ENCODE results near the gene UPF2. TPM values are rescaled to one million over a fixed set of nuclear protein-coding genes. Genes with fewer than 3 reads are reported as not detected.

UPF2 gene
- total RNA-seq, 1 donor from 2014 or later: 26.4 TPM

DNA sequence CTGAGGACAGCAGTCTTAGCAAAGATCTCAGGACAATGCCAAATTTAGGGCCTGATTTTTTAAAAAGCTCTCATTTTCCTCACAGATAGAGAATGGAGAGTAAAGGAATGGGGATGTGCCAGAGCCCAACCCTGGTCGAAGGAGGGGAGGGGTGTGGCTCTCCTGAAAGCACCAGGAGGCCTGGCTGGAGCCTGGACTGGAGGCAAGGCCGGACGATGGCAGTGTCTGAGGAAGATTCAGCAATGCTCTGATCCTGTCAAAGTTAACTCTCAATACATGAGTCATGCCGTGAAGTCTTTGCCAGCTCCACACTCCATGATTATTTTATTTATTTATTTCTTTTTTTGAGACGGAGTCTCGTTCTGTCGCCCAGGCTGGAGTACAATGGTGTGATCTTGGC, 108.3 kb downstream of the UPF2 start:
- Mint-ChIP-seq H3K27me3 (ENCODE audit: low read depth) (no peaks in the 10 kb centered on the region), H3K9me3 (no peaks in the 10 kb centered on the region), H3K4me1 (peaks cover 5% of the 10 kb centered on the region), H3K4me3 (no peak overlapping the region), H3K36me3 (peaks cover 36% of the 10 kb centered on the region), H3K27ac (peak overlapping the region; percentile 76)
- no peak for DNase-seq (ENCODE audit: low spot score in 2 of 2, unreplicated experiment in 2 of 2)
- TF ChIP-seq CTCF (IDR thresholded peaks at IDR 0.05; ENCODE audit: unreplicated experiment): no peak

- Mint-ChIP-seq H3K4me1 (peaks cover 5% of the 10 kb centered on the region), H3K4me3 (no peak overlapping the region), H3K36me3 (peaks cover 39% of the 10 kb centered on the region), H3K27me3 (ENCODE audit: low read depth) (no peaks in the 10 kb centered on the region), H3K9me3 (no peaks in the 10 kb centered on the region), H3K27ac (peak overlapping the region; percentile 76)
- no peak for TF ChIP-seq CTCF (IDR thresholded peaks at IDR 0.05; ENCODE audit: unreplicated experiment)
- no peak for DNase-seq (ENCODE audit: low spot score in 2 of 2, unreplicated experiment in 2 of 2)
Observed at GRCh38 chr10:11933577-11934223, 108.9 kb downstream of the UPF2 start.

GRCh38 chr10:11931038-11931437, 111.6 kb downstream of the UPF2 start:
- no peak overlapping the region for H3K27ac Mint-ChIP-seq
- H3K4me1 Mint-ChIP-seq: peaks cover 5% of the 10 kb centered on the region
- peaks cover 47% of the 10 kb centered on the region for H3K36me3 Mint-ChIP-seq
- no peak overlapping the region for H3K4me3 Mint-ChIP-seq
- TF ChIP-seq CTCF (IDR thresholded peaks at IDR 0.05; ENCODE audit: unreplicated experiment): no peak
- no peak for DNase-seq (ENCODE audit: low spot score in 2 of 2, unreplicated experiment in 2 of 2)
- no peaks in the 10 kb centered on the region for H3K9me3 Mint-ChIP-seq
- no peaks in the 10 kb centered on the region for H3K27me3 Mint-ChIP-seq (ENCODE audit: low read depth)

GRCh38 chr10:11930312-11930978, 112.2 kb downstream of the UPF2 start:
- Mint-ChIP-seq H3K27me3 (ENCODE audit: low read depth) (no peaks in the 10 kb centered on the region), H3K4me3 (no peak overlapping the region), H3K9me3 (no peaks in the 10 kb centered on the region), H3K27ac (no peak overlapping the region), H3K4me1 (peaks cover 5% of the 10 kb centered on the region), H3K36me3 (peaks cover 49% of the 10 kb centered on the region)
- no peak for TF ChIP-seq CTCF (IDR thresholded peaks at IDR 0.05; ENCODE audit: unreplicated experiment)
- no peak for DNase-seq (ENCODE audit: low spot score in 2 of 2, unreplicated experiment in 2 of 2)

GRCh38 chr10:11927746-11928145, 114.9 kb downstream of the UPF2 start:
- DNase-seq (ENCODE audit: low spot score in 2 of 2, unreplicated experiment in 2 of 2): no peak
- Mint-ChIP-seq H3K9me3 (no peaks in the 10 kb centered on the region), H3K27me3 (ENCODE audit: low read depth) (no peaks in the 10 kb centered on the region), H3K4me3 (no peak overlapping the region), H3K4me1 (no peaks in the 10 kb centered on the region), H3K27ac (peak overlapping the region; percentile 47), H3K36me3 (peaks cover 49% of the 10 kb centered on the region)
- no peak for TF ChIP-seq CTCF (IDR thresholded peaks at IDR 0.05; ENCODE audit: unreplicated experiment)

Data from mesothelial cell of epicardium (in vitro differentiated cells).